Posterior vena cava (tissue), 2 donors: ENCODE measurements around the gene IFI27L2. TPM values are rescaled to one million over a fixed set of nuclear protein-coding genes. Genes with fewer than 3 reads are reported as not detected.
A peak's percentile ranks its signal among the peaks of the same experiment; 100 is the strongest.
"Not testable (repeated sequence)": the region's sequence is repeated elsewhere in the genome, so short reads cannot be mapped to it uniquely, and the experiment has no call there.

ENCODE experiments used
- DNase-seq: peaks from one replicate; pipeline ENCODE4 v3.0.0-alpha.2; 2020; ENCODE audit warnings: low spot score
- intact Hi-C, 2 donors: fragments of 100-400 bp; cut with DNase I; formaldehyde crosslinking; loops; one replicate each; pipeline versions ENCODE4 v1.14.1 to v1.14.2; 2022 to 2023
- total RNA-seq, 2 donors: library from RNA; stranded (reverse); fragmentation: NEBNext Ultra II Directional; extraction: Animal tissue kit (Norgen Biotek cat#: 25700); gene quantifications; one replicate each; pipeline ENCODE4 v1.2.1, GENCODE V29; 2021
- donor health status: DM: yes; HTN: yes; CAD: no.
- donor health status: DM: yes; HTN: yes; CAD: no.

Gene IFI27L2
- total RNA-seq, 2 donors from 2014 or later = 39.7 to 43.1 TPM

GRCh38 chr14:94157197-94157596 is 27.8 kb upstream of the IFI27L2 start:
- intact Hi-C loops = no loop called here

GRCh38 chr14:94156143-94156542 is 26.7 kb upstream of the IFI27L2 start:
- DNase-seq, intact Hi-C loops: not testable (repeated sequence)

More at GRCh38 chr14:94157197-94157596, 27.8 kb upstream of the IFI27L2 start:
- DNase-seq = no peak

- intact Hi-C loops = no loop called here
- peak; percentile 20 for DNase-seq
These were observed 24.4 kb upstream of the IFI27L2 start for GRCh38 chr14:94153750-94154342.

- no peak for DNase-seq
- intact Hi-C loops = no loop called here
These were observed 23.3 kb upstream of the IFI27L2 start for GRCh38 chr14:94152676-94153075.

- peak; percentile 28 for DNase-seq
- intact Hi-C loops = no loop called here
These were observed 16.6 kb upstream of the IFI27L2 start for GRCh38 chr14:94145902-94146527.

- DNase-seq = peak; percentile 60
- intact Hi-C loops = no loop called here
These were observed 15.4 kb upstream of the IFI27L2 start for GRCh38 chr14:94144765-94145164.

GRCh38 chr14:94143711-94144110 is 14.3 kb upstream of the IFI27L2 start:
- peak; percentile 43 for DNase-seq
- intact Hi-C loops = no loop called here

- intact Hi-C loops = no loop called here
- DNase-seq = no peak
These were observed 13.8 kb upstream of the IFI27L2 start for GRCh38 chr14:94143239-94143638.

- no peak for DNase-seq
- intact Hi-C loops = no loop called here
These were observed 13.4 kb upstream of the IFI27L2 start for GRCh38 chr14:94142836-94143235.

- intact Hi-C loops = no loop called here
- no peak for DNase-seq
These were observed 12.8 kb upstream of the IFI27L2 start for GRCh38 chr14:94142247-94142646.

GRCh38 chr14:94139421-94139820 is 10.0 kb upstream of the IFI27L2 start:
- intact Hi-C loops = loop anchor here in 1 of 2 donors (5.0 to 10.0 kb wide), 3 partner anchors 87 to 205 kb away; no protein-coding TSS in a partner anchor
- peak; percentile 62 for DNase-seq

GRCh38 chr14:94139006-94139405 is 9.6 kb upstream of the IFI27L2 start:
- intact Hi-C loops = loop anchor here in 1 of 2 donors (5.0 to 10.0 kb wide), 3 partner anchors 87 to 204 kb away; no protein-coding TSS in a partner anchor

GRCh38 chr14:94138251-94138650 is 8.8 kb upstream of the IFI27L2 start:
- DNase-seq = no peak
- intact Hi-C loops = loop anchor here in 1 of 2 donors (5.0 to 10.0 kb wide), 3 partner anchors 86 to 203 kb away; no protein-coding TSS in a partner anchor

More at GRCh38 chr14:94139006-94139405, 9.6 kb upstream of the IFI27L2 start:
- no peak for DNase-seq

- peak; percentile 96 for DNase-seq
- intact Hi-C loops = loop anchor here in 1 of 2 donors (5.0 to 10.0 kb wide), 3 partner anchors 84 to 202 kb away; no protein-coding TSS in a partner anchor
These were observed 7.3 kb upstream of the IFI27L2 start for GRCh38 chr14:94136575-94137331.

- intact Hi-C loops = loop anchor here in 1 of 2 donors (5.0 to 10.0 kb wide), 3 partner anchors 83 to 201 kb away; no protein-coding TSS in a partner anchor
- DNase-seq = peak; percentile 66
These were observed 6.1 kb upstream of the IFI27L2 start for GRCh38 chr14:94135476-94135875.

GRCh38 chr14:94132285-94132887 is 3.0 kb upstream of the IFI27L2 start:
- no peak for DNase-seq
- intact Hi-C loops = loop anchor here in 1 of 2 donors (10.0 kb wide), 1 partner anchor 198 kb away; no protein-coding TSS in a partner anchor

- intact Hi-C loops = loop anchor here in 1 of 2 donors (10.0 kb wide), 1 partner anchor 195 kb away; no protein-coding TSS in a partner anchor
- DNase-seq = peak; percentile 84
These were observed 482 bp upstream of the IFI27L2 start for GRCh38 chr14:94129758-94130414.

GRCh38 chr14:94128216-94128839 is 1.1 kb downstream of the IFI27L2 start:
- DNase-seq = peak; percentile 81
- intact Hi-C loops = no loop called here
